HEK293 (cell line): ENCODE measurements around the gene DIS3L2.

Experiments
- TCF7L2 ChIP-seq: IDR thresholded peaks from 2 replicates; pipeline ENCODE4 v1.6.1; 2011; ENCODE audit warnings: low read depth, mild to moderate bottlenecking, inconsistent platforms, low read length, moderate library complexity, borderline replicate concordance
- YY1 ChIP-seq: fragments of 450-650 bp; formaldehyde crosslinking; IDR thresholded peaks from 2 replicates; pipeline ENCODE4 v1.5.1; 2018; ENCODE audit warnings: missing biosample characterization, missing genetic modification characterization
- ZFP3 ChIP-seq: fragments of 450-650 bp; formaldehyde crosslinking; IDR thresholded peaks from 2 replicates; pipeline ENCODE4 v1.5.1; 2016; ENCODE audit warnings: low read depth, missing biosample characterization, missing genetic modification characterization
- ZNF157 ChIP-seq: fragments of 450-650 bp; formaldehyde crosslinking; IDR thresholded peaks from 2 replicates; pipeline ENCODE4 v1.5.1; 2016; ENCODE audit warnings: missing biosample characterization, missing genetic modification characterization
- ZNF311 ChIP-seq: fragments of 450-650 bp; formaldehyde crosslinking; IDR thresholded peaks from 2 replicates; pipeline ENCODE4 v1.5.1; 2017; ENCODE audit warnings: missing biosample characterization, missing genetic modification characterization, borderline replicate concordance
- ZNF324 ChIP-seq: fragments of 450-650 bp; formaldehyde crosslinking; IDR thresholded peaks from 2 replicates; pipeline ENCODE4 v1.5.1; 2016; ENCODE audit warnings: missing biosample characterization, missing genetic modification characterization
- ZNF37A ChIP-seq: fragments of 450-650 bp; IDR thresholded peaks from 2 replicates; pipeline ENCODE4 v1.5.1; 2018; ENCODE audit warnings: missing biosample characterization, missing genetic modification characterization
- TF ChIP-seq, protein P1 (sequence below): fragments of 450-650 bp; formaldehyde crosslinking; IDR thresholded peaks from 2 replicates; pipeline ENCODE4 v1.5.1; 2016; ENCODE audit warnings: missing biosample characterization, missing genetic modification characterization
- TF ChIP-seq, protein P2 (sequence below): fragments of 450-650 bp; formaldehyde crosslinking; IDR thresholded peaks from 2 replicates; pipeline ENCODE4 v1.5.1; 2016; ENCODE audit warnings: missing biosample characterization, missing genetic modification characterization
- TF ChIP-seq, protein P3 (sequence below): fragments of 450-650 bp; formaldehyde crosslinking; IDR thresholded peaks from 2 replicates; pipeline ENCODE4 v1.5.1; 2016; ENCODE audit warnings: missing biosample characterization, missing genetic modification characterization
- TF ChIP-seq, protein P4 (sequence below): fragments of 450-650 bp; formaldehyde crosslinking; IDR thresholded peaks from 2 replicates; pipeline ENCODE4 v1.5.1; 2016; ENCODE audit warnings: missing biosample characterization, missing genetic modification characterization, borderline replicate concordance
- TF ChIP-seq, protein P5 (sequence below): fragments of 450-650 bp; formaldehyde crosslinking; IDR thresholded peaks from 2 replicates; pipeline ENCODE4 v1.5.1; 2017; ENCODE audit warnings: missing biosample characterization, missing genetic modification characterization
- TF ChIP-seq, protein P6 (sequence below): fragments of 450-650 bp; formaldehyde crosslinking; IDR thresholded peaks from 2 replicates; pipeline ENCODE4 v1.5.1; 2016; ENCODE audit warnings: missing biosample characterization, missing genetic modification characterization, low read depth

DNA sequence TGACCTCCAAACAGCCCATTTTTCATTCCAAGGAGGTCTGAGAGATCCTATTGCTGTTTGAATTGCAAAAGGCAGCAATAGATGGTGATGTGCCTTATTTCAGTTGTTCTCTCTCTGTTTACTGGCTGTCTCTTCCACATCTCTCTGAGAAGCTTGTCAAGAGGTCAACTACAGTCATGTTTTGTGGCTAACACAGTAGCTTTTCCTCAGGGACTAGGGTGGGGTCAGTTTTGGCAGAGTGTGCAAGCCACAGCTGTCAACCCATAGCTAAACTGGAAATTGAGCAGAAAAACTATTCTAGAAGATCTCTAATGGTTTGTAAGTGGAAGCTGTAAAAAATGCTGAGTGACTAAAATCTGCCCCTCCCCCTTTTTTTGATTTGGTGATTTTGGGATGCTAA is 67.1 kb downstream of the DIS3L2 start:
- TF ChIP-seq YY1 (tag by site-specific recombination), result no peak
- TF ChIP-seq, protein P1, sequence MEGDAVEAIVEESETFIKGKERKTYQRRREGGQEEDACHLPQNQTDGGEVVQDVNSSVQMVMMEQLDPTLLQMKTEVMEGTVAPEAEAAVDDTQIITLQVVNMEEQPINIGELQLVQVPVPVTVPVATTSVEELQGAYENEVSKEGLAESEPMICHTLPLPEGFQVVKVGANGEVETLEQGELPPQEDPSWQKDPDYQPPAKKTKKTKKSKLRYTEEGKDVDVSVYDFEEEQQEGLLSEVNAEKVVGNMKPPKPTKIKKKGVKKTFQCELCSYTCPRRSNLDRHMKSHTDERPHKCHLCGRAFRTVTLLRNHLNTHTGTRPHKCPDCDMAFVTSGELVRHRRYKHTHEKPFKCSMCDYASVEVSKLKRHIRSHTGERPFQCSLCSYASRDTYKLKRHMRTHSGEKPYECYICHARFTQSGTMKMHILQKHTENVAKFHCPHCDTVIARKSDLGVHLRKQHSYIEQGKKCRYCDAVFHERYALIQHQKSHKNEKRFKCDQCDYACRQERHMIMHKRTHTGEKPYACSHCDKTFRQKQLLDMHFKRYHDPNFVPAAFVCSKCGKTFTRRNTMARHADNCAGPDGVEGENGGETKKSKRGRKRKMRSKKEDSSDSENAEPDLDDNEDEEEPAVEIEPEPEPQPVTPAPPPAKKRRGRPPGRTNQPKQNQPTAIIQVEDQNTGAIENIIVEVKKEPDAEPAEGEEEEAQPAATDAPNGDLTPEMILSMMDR, result no peak
- TF ChIP-seq, protein P2, sequence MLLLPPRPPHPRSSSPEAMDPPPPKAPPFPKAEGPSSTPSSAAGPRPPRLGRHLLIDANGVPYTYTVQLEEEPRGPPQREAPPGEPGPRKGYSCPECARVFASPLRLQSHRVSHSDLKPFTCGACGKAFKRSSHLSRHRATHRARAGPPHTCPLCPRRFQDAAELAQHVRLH (tag by site-specific recombination), result no peak
- no peak for TF ChIP-seq ZFP3 (tag by site-specific recombination)
- TF ChIP-seq ZNF37A (tag by site-specific recombination), result no peak
- no peak for TF ChIP-seq ZNF311
- TF ChIP-seq, protein P3, sequence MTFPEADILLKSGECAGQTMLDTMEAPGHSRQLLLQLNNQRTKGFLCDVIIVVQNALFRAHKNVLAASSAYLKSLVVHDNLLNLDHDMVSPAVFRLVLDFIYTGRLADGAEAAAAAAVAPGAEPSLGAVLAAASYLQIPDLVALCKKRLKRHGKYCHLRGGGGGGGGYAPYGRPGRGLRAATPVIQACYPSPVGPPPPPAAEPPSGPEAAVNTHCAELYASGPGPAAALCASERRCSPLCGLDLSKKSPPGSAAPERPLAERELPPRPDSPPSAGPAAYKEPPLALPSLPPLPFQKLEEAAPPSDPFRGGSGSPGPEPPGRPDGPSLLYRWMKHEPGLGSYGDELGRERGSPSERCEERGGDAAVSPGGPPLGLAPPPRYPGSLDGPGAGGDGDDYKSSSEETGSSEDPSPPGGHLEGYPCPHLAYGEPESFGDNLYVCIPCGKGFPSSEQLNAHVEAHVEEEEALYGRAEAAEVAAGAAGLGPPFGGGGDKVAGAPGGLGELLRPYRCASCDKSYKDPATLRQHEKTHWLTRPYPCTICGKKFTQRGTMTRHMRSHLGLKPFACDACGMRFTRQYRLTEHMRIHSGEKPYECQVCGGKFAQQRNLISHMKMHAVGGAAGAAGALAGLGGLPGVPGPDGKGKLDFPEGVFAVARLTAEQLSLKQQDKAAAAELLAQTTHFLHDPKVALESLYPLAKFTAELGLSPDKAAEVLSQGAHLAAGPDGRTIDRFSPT (tag by site-specific recombination), result no peak
- TF ChIP-seq, protein P4, sequence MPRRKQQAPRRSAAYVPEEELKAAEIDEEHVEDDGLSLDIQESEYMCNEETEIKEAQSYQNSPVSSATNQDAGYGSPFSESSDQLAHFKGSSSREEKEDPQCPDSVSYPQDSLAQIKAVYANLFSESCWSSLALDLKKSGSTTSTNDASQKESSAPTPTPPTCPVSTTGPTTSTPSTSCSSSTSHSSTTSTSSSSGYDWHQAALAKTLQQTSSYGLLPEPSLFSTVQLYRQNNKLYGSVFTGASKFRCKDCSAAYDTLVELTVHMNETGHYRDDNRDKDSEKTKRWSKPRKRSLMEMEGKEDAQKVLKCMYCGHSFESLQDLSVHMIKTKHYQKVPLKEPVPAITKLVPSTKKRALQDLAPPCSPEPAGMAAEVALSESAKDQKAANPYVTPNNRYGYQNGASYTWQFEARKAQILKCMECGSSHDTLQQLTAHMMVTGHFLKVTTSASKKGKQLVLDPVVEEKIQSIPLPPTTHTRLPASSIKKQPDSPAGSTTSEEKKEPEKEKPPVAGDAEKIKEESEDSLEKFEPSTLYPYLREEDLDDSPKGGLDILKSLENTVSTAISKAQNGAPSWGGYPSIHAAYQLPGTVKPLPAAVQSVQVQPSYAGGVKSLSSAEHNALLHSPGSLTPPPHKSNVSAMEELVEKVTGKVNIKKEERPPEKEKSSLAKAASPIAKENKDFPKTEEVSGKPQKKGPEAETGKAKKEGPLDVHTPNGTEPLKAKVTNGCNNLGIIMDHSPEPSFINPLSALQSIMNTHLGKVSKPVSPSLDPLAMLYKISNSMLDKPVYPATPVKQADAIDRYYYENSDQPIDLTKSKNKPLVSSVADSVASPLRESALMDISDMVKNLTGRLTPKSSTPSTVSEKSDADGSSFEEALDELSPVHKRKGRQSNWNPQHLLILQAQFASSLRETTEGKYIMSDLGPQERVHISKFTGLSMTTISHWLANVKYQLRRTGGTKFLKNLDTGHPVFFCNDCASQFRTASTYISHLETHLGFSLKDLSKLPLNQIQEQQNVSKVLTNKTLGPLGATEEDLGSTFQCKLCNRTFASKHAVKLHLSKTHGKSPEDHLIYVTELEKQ (tag by site-specific recombination), result no peak
- TF ChIP-seq, protein P5, sequence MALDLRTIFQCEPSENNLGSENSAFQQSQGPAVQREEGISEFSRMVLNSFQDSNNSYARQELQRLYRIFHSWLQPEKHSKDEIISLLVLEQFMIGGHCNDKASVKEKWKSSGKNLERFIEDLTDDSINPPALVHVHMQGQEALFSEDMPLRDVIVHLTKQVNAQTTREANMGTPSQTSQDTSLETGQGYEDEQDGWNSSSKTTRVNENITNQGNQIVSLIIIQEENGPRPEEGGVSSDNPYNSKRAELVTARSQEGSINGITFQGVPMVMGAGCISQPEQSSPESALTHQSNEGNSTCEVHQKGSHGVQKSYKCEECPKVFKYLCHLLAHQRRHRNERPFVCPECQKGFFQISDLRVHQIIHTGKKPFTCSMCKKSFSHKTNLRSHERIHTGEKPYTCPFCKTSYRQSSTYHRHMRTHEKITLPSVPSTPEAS (tag by site-specific recombination), result no peak
- TF ChIP-seq ZNF324 (tag by site-specific recombination), result no peak
- TF ChIP-seq ZNF157 (tag by site-specific recombination), result no peak
- no peak for TF ChIP-seq TCF7L2
- TF ChIP-seq, protein P6, sequence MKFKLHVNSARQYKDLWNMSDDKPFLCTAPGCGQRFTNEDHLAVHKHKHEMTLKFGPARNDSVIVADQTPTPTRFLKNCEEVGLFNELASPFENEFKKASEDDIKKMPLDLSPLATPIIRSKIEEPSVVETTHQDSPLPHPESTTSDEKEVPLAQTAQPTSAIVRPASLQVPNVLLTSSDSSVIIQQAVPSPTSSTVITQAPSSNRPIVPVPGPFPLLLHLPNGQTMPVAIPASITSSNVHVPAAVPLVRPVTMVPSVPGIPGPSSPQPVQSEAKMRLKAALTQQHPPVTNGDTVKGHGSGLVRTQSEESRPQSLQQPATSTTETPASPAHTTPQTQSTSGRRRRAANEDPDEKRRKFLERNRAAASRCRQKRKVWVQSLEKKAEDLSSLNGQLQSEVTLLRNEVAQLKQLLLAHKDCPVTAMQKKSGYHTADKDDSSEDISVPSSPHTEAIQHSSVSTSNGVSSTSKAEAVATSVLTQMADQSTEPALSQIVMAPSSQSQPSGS (tag by site-specific recombination), result no peak
